H1 (cell line): ENCODE measurements around the gene ADAMTS17. TPM values are rescaled to one million over a fixed set of nuclear protein-coding genes. Genes with fewer than 3 reads are reported as not detected.
A peak's percentile ranks its signal among the peaks of the same experiment; 100 is the strongest.

ENCODE experiments used
- CTCF ChIA-PET: fragments of 300-600 bp; sonication (Branson Sonifier 250); formaldehyde crosslinking; loops from one replicate; lab custom pipeline; 2021; ENCODE audit not compliant: partially characterized antibody; lab: Charles Lee
- POLR2A ChIA-PET: fragments of 300-600 bp; sonication (Branson Sonifier 250); formaldehyde crosslinking; loops from one replicate; lab custom pipeline; 2021; ENCODE audit warnings: inconsistent platforms; ENCODE audit not compliant: partially characterized antibody; lab: Charles Lee
- DNase-seq, 2 experiments: peaks; one replicate each; pipeline versions ENCODE4 v3.0.0 to v3.0.0-alpha.2; 2010 to 2022; ENCODE audit warnings: low spot score in 2 of 2, low read depth in 1 of 2, mixed read lengths in 1 of 2
- FAIRE-seq: peaks from 2 replicates; lab custom pipeline; 2011; peaks lifted over from hg19 to GRCh38; lab: Jason Lieb, UNC
- H2AFZ ChIP-seq: 2 replicates; pipeline ENCODE4 v1.8.1; 2012; ENCODE audit warnings: low read length, inconsistent platforms
- H2AK5ac ChIP-seq: 2 replicates; pipeline ENCODE4 v1.6.1; 2013; ENCODE audit warnings: low read depth, low read length
- H2BK120ac ChIP-seq: replicated peaks from 2 replicates; pipeline ENCODE3; 2013; ENCODE audit warnings: low read depth, low read length, inconsistent platforms
- H2BK12ac ChIP-seq: 2 replicates; pipeline ENCODE4 v1.6.1; 2013; ENCODE audit warnings: low read depth, low read length
- H2BK15ac ChIP-seq: 2 replicates; pipeline ENCODE4 v1.6.1; 2013; ENCODE audit warnings: low read length
- H2BK20ac ChIP-seq: 2 replicates; pipeline ENCODE4 v1.6.1; 2013; ENCODE audit warnings: low read length
- H2BK5ac ChIP-seq: 2 replicates; pipeline ENCODE4 v1.6.1; 2013; ENCODE audit warnings: low read depth, low read length
- H3K14ac ChIP-seq: 2 replicates; pipeline ENCODE4 v1.6.1; 2013; ENCODE audit warnings: inconsistent platforms; ENCODE audit not compliant: insufficient read length
- H3K18ac ChIP-seq: 2 replicates; pipeline ENCODE4 v1.6.1; 2013; ENCODE audit warnings: low read length; ENCODE audit errors: extremely low read depth
- H3K23ac ChIP-seq: 2 replicates; pipeline ENCODE4 v1.6.1; 2013; ENCODE audit warnings: inconsistent platforms; ENCODE audit not compliant: insufficient read length
- H3K23me2 ChIP-seq: 2 replicates; pipeline ENCODE4 v1.6.1; 2013; ENCODE audit warnings: low read depth, low read length
- H3K27ac ChIP-seq: 2 replicates; pipeline ENCODE4 v1.6.1; 2011; ENCODE audit warnings: low read depth, low read length, inconsistent platforms
- H3K27me3 ChIP-seq, 4 experiments: replicated peaks in 1 of 4; 1 replicate in 1 of 4; 2 replicates in 3 of 4; pipeline versions ENCODE4 v1.6.1 to v1.8.1; 2011 to 2013; ENCODE audit warnings: low read length in 3 of 4, mild to moderate bottlenecking in 3 of 4, inconsistent platforms in 2 of 4, mixed read lengths in 2 of 4, moderate library complexity in 1 of 4; ENCODE audit not compliant: control insufficient read depth in 3 of 4, insufficient read depth in 3 of 4; ENCODE audit errors: extremely low read depth in 1 of 4
- H3K36me3 ChIP-seq, 4 experiments: 2 replicates each; pipeline versions ENCODE4 v1.6.1 to v1.8.1; 2011 to 2013; ENCODE audit warnings: mild to moderate bottlenecking in 4 of 4, low read length in 3 of 4, moderate library complexity in 2 of 4, control low read depth in 1 of 4, inconsistent platforms in 1 of 4; ENCODE audit not compliant: insufficient read depth in 4 of 4, control insufficient read depth in 2 of 4
- H3K4ac ChIP-seq: replicated peaks from 2 replicates; pipeline ENCODE3; 2013; ENCODE audit warnings: low read length, low read depth, mixed read lengths, inconsistent platforms; ENCODE audit not compliant: insufficient read length
- H3K4me1 ChIP-seq, 4 experiments: replicated peaks in 1 of 4; 1 replicate in 1 of 4; 2 replicates in 3 of 4; pipeline versions ENCODE4 v1.6.1 to v1.8.1; 2011 to 2013; ENCODE audit warnings: low read length in 3 of 4, inconsistent platforms in 2 of 4, mixed read lengths in 1 of 4; ENCODE audit not compliant: insufficient read depth in 4 of 4, control insufficient read depth in 3 of 4
- H3K4me2 ChIP-seq, 2 experiments: 2 replicates each; pipeline versions ENCODE4 v1.6.1 to v1.8.1; 2011 to 2013; ENCODE audit warnings: low read depth in 2 of 2, low read length in 2 of 2, control low read depth in 1 of 2, inconsistent platforms in 1 of 2, mild to moderate bottlenecking in 1 of 2; ENCODE audit not compliant: insufficient read depth in 1 of 2
- H3K4me3 ChIP-seq, 4 experiments: fragments of 200-600, 300-600 bp in 1 of 4; sonication (generic), shearing (Covaris generic), sonication (Bioruptor Twin) in 1 of 4; 2 replicates each; pipeline versions ENCODE4 v1.5.1 to v1.8.1; 2011 to 2016; ENCODE audit warnings: low read length in 4 of 4, low read depth in 3 of 4, control low read depth in 2 of 4, inconsistent platforms in 2 of 4, mild to moderate bottlenecking in 2 of 4, mixed read lengths in 1 of 4, moderate library complexity in 1 of 4; ENCODE audit not compliant: insufficient read depth in 2 of 4; ENCODE audit errors: extremely low read depth in 1 of 4
- H3K56ac ChIP-seq: replicated peaks from 2 replicates; pipeline ENCODE3; 2013; ENCODE audit warnings: low read depth, mild to moderate bottlenecking, mixed read lengths, low read length, inconsistent platforms; ENCODE audit not compliant: insufficient read length
- H3K79me1 ChIP-seq: 2 replicates; pipeline ENCODE4 v1.6.1; 2013; ENCODE audit warnings: low read depth, low read length, control low read depth
- H3K79me2 ChIP-seq, 2 experiments: 2 replicates each; pipeline versions ENCODE4 v1.6.1 to v1.8.1; 2012 to 2013; ENCODE audit warnings: low read length in 2 of 2, mild to moderate bottlenecking in 2 of 2, inconsistent platforms in 1 of 2; ENCODE audit not compliant: insufficient read depth in 2 of 2, control insufficient read depth in 1 of 2
- H3K9ac ChIP-seq, 4 experiments: replicated peaks in 1 of 4; 1 replicate in 1 of 4; 2 replicates in 3 of 4; pipeline versions ENCODE4 v1.6.1 to v1.8.1; 2011 to 2013; ENCODE audit warnings: low read depth in 3 of 4, low read length in 3 of 4, control low read depth in 2 of 4, mild to moderate bottlenecking in 2 of 4, moderate library complexity in 2 of 4, inconsistent platforms in 1 of 4; ENCODE audit errors: extremely low read depth in 1 of 4
- H3K9me3 ChIP-seq, 2 experiments: 2 replicates each; pipeline versions ENCODE4 v1.6.1 to v1.8.1; 2012 to 2013; ENCODE audit warnings: mild to moderate bottlenecking in 2 of 2, moderate library complexity in 2 of 2, control low read depth in 1 of 2, inconsistent platforms in 1 of 2, low read depth in 1 of 2, low read length in 1 of 2, mixed read lengths in 1 of 2; ENCODE audit not compliant: insufficient read depth in 2 of 2
- H4K20me1 ChIP-seq, 2 experiments: replicated peaks in 1 of 2; 2 replicates each; pipeline versions ENCODE3 to v1.8.1; 2011 to 2013; ENCODE audit warnings: inconsistent platforms in 2 of 2, low read length in 2 of 2, mild to moderate bottlenecking in 1 of 2; ENCODE audit not compliant: insufficient read depth in 2 of 2, control insufficient read depth in 1 of 2
- H4K5ac ChIP-seq: 2 replicates; pipeline ENCODE4 v1.6.1; 2013; ENCODE audit warnings: low read length, low read depth, mixed read lengths, inconsistent platforms; ENCODE audit not compliant: insufficient read length
- H4K8ac ChIP-seq: 2 replicates; pipeline ENCODE4 v1.8.0; 2013; ENCODE audit warnings: mild to moderate bottlenecking, moderate library complexity, low read length, inconsistent platforms; ENCODE audit not compliant: insufficient read depth; ENCODE audit errors: extremely low read depth
- H4K91ac ChIP-seq: replicated peaks from 2 replicates; pipeline ENCODE3; 2013; ENCODE audit warnings: low read length, mixed read lengths, inconsistent platforms; ENCODE audit not compliant: insufficient read length
- ASH2L ChIP-seq: fragments of 200-600, 300-600 bp; sonication (generic); IDR thresholded peaks from one replicate; pipeline ENCODE4 v1.7.1; 2017; ENCODE audit warnings: low read length
- CBX5 ChIP-seq: fragments of 300-800, 300-1000 bp; sonication (generic); IDR thresholded peaks from 2 replicates; pipeline ENCODE4 v1.7.1; 2016; ENCODE audit warnings: antibody characterized with exemption, low read length, low read depth
- CREB1 ChIP-seq: IDR thresholded peaks from 2 replicates; pipeline ENCODE4 v1.6.1; 2012; ENCODE audit warnings: inconsistent platforms
- GTF2F1 ChIP-seq: IDR thresholded peaks from 2 replicates; pipeline ENCODE4 v1.6.1; 2012; ENCODE audit warnings: low read depth, low read length, improper control_type of control experiment, borderline replicate concordance
- POU5F1 ChIP-seq: IDR thresholded peaks from 2 replicates; pipeline ENCODE4 v1.6.1; 2011; ENCODE audit warnings: low read depth, mild to moderate bottlenecking, low read length, moderate library complexity
- SAP30 ChIP-seq: fragments of 300-600 bp; sonication (generic); IDR thresholded peaks from 2 replicates; pipeline ENCODE4 v1.7.1; 2012; ENCODE audit warnings: low read length, moderate library complexity, mild to moderate bottlenecking, inconsistent platforms; ENCODE audit not compliant: insufficient read depth, insufficient replicate concordance
- SUZ12 ChIP-seq: fragments of 200-600 bp; sonication (generic); IDR thresholded peaks from 2 replicates; pipeline ENCODE4 v1.6.1; 2012; ENCODE audit warnings: mild to moderate bottlenecking, inconsistent platforms, low read length, moderate library complexity, mixed read lengths
- WGBS, 2 experiments: shearing (Covaris generic) in 1 of 2; methylation state at CpG; one replicate each; pipeline versions ENCODE4 v1.1.6 to v1.1.7; 2013 to 2015; ENCODE audit warnings: low lambda C conversion rate in 2 of 2, mixed read lengths in 2 of 2, inconsistent platforms in 1 of 2, low coverage in 1 of 2, missing lambda C conversion rate in 1 of 2; ENCODE audit not compliant: insufficient replicate concordance in 2 of 2, insufficient coverage in 1 of 2, insufficient read length in 1 of 2; ENCODE audit errors: extremely low coverage in 1 of 2, missing lambda C conversion rate in 1 of 2; 5-methylcytosine and 5-hydroxymethylcytosine counted together
- polyA plus RNA-seq, 7 experiments: library from polyadenylated mRNA; depleted of rRNA in 3 of 7; stranded (reverse) in 5 of 7; unstranded in 2 of 7; fragments of >200 nt in 5 of 7; fragments of 200-250 nt in 2 of 7; gene quantifications; 1 replicate in 5 of 7; 2 replicates in 1 of 7; 4 replicates in 1 of 7; pipeline versions ENCODE4 v1.2.1 to v1.2.3, GENCODE V29; 2011 to 2013; ENCODE audit warnings: missing spikeins in 2 of 7, mixed read lengths in 2 of 7
- total RNA-seq: library from RNA; stranded (reverse); fragmentation: NEBNext Ultra II Directional; extraction: Animal tissue kit (Norgen Biotek cat#: 25700); gene quantifications from 2 replicates; pipeline ENCODE4 v1.2.1, GENCODE V29; 2021

Gene ADAMTS17
- total and polyA plus RNA-seq, 2 of the 8 experiments (the other 6 are each of a cell fraction or from before 2014, with no cell fraction given) = 0.51 to 1.7 TPM

GRCh38 chr15:99999282-100000070 lies 342.3 kb downstream of the ADAMTS17 start:
- Histone ChIP-seq H3K23me2 (no peaks in the 10 kb centered on the region), H2BK12ac (no peak overlapping the region), H2BK20ac (no peak overlapping the region), H3K4me3 (no peak overlapping the region), H4K20me1 (no peaks in the 10 kb centered on the region), H3K9ac (no peak overlapping the region), H3K18ac (no peak overlapping the region; the same call in 1 of the 2 replicates), H3K27me3 (no peaks in the 10 kb centered on the region), H4K8ac (no peak overlapping the region; the same call in 1 of the 2 replicates), H3K79me2 (no peaks in the 10 kb centered on the region), H3K4me2 (no peak overlapping the region), H3K56ac (no peak overlapping the region), H3K27ac (no peak overlapping the region), H3K23ac (no peak overlapping the region), H4K91ac (no peak overlapping the region), H3K14ac (no peak overlapping the region), H2BK120ac (no peak overlapping the region), H3K9me3 (no peaks in the 10 kb centered on the region), H2AFZ (no peak overlapping the region)
- ChIA-PET POLR2A (no interaction called here), CTCF (no interaction called here)
- no peak for FAIRE-seq
- 90% methylated on average over 19 of the region's 19 CpGs; no CpG with 5 or more reads in 1 of the 2 experiments for WGBS, 2 experiments
- DNase-seq = no peak
- TF ChIP-seq SAP30 (no peak), GTF2F1 (no peak), CREB1 (no peak), ASH2L (no peak), CBX5 (no peak), SUZ12 (no peak), POU5F1 (no peak)
- TF ChIP-seq, all 59 proteins: peak for 0
- Histone ChIP-seq H3K4me1 (peaks cover 4 to 17% (median 11%) of the 10 kb centered on the region in 4 experiments), H2BK5ac (peak overlapping the region; percentile 35; the same call in 1 of the 2 replicates), H4K5ac (no peak overlapping the region), H3K4ac (no peak overlapping the region), H3K79me1 (no peaks in the 10 kb centered on the region), H3K36me3 (no peaks in the 10 kb centered on the region), H2BK15ac (peak overlapping the region; percentile 81; the same call in 1 of the 2 replicates), H2AK5ac (no peak overlapping the region)
